Ishikawa (cell line): ENCODE data around the gene KIF26B.

Experiments
- CEBPB ChIP-seq: IDR thresholded peaks from 2 replicates; pipeline ENCODE4 v1.6.1; 2012
- CREB1 ChIP-seq: IDR thresholded peaks from 2 replicates; pipeline ENCODE4 v1.6.1; 2012; ENCODE audit warnings: low read depth
- EGR1 ChIP-seq: IDR thresholded peaks from 2 replicates; pipeline ENCODE4 v1.6.1; 2012
- EP300 ChIP-seq: IDR thresholded peaks from 2 replicates; pipeline ENCODE4 v1.6.1; 2012; ENCODE audit warnings: borderline replicate concordance
- FOXM1 ChIP-seq: IDR thresholded peaks from 2 replicates; pipeline ENCODE4 v1.6.1; 2012; ENCODE audit warnings: low read depth, borderline replicate concordance
- NFIC ChIP-seq: IDR thresholded peaks from 2 replicates; pipeline ENCODE4 v1.6.1; 2012
- RAD21 ChIP-seq: IDR thresholded peaks from 2 replicates; pipeline ENCODE4 v1.6.1; 2012; ENCODE audit warnings: low read depth
- REST ChIP-seq: IDR thresholded peaks from 2 replicates; pipeline ENCODE4 v1.6.1; 2012; ENCODE audit warnings: low read depth, mild to moderate bottlenecking
- TAF1 ChIP-seq: IDR thresholded peaks from 2 replicates; pipeline ENCODE4 v1.6.1; 2012; ENCODE audit warnings: low read depth, mild to moderate bottlenecking
- TCF12 ChIP-seq: IDR thresholded peaks from 2 replicates; pipeline ENCODE4 v1.6.1; 2012; ENCODE audit warnings: low read depth
- TEAD4 ChIP-seq: IDR thresholded peaks from 2 replicates; pipeline ENCODE4 v1.6.1; 2012
- USF1 ChIP-seq: IDR thresholded peaks from 2 replicates; pipeline ENCODE4 v1.6.1; 2012
- YY1 ChIP-seq: IDR thresholded peaks from 2 replicates; pipeline ENCODE4 v1.6.1; 2012; ENCODE audit warnings: low read depth
- ZBTB7A ChIP-seq: IDR thresholded peaks from 2 replicates; pipeline ENCODE4 v1.6.1; 2012; ENCODE audit warnings: low read depth
- TF ChIP-seq, protein P1 (sequence below): IDR thresholded peaks from 2 replicates; pipeline ENCODE4 v1.6.1; 2012

Gene KIF26B

DNA sequence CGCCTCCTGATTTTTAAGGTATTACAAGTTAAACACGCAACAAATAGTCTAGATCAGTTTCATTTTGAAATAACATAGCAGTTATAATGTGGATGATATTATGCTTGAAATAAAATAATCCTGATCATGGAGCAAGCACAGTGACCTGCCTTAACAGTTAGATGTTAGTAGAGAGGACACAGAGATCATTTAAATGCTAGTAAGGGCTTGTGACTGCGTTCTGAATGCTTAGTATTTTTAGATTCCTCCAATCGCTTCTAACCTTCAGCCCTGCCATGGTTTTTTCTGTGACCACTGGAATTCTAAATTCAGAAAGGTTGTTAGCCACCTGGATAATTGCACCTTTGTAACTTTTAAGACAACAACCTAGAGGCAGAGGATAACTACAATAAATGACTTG is 46.4 kb downstream of the KIF26B start:
- TF ChIP-seq REST (no peak), CEBPB (no peak), ZBTB7A (no peak), TAF1 (no peak), USF1 (no peak), CREB1 (no peak), TEAD4 (no peak)
- TF ChIP-seq, protein P1, sequence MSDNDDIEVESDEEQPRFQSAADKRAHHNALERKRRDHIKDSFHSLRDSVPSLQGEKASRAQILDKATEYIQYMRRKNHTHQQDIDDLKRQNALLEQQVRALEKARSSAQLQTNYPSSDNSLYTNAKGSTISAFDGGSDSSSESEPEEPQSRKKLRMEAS: no peak

- TF ChIP-seq EGR1: no peak
- no peak for TF ChIP-seq ZBTB7A
- TF ChIP-seq FOXM1: no peak
- no peak for TF ChIP-seq NFIC
- TF ChIP-seq RAD21: no peak
- no peak for TF ChIP-seq YY1
- no peak for TF ChIP-seq TAF1
- TF ChIP-seq TCF12: no peak
- TF ChIP-seq CREB1: no peak
- TF ChIP-seq EP300: no peak
- TF ChIP-seq CEBPB: no peak
- no peak for TF ChIP-seq TEAD4
Measured at GRCh38 chr1:245201827-245202226, 47.0 kb downstream of the KIF26B start.

DNA sequence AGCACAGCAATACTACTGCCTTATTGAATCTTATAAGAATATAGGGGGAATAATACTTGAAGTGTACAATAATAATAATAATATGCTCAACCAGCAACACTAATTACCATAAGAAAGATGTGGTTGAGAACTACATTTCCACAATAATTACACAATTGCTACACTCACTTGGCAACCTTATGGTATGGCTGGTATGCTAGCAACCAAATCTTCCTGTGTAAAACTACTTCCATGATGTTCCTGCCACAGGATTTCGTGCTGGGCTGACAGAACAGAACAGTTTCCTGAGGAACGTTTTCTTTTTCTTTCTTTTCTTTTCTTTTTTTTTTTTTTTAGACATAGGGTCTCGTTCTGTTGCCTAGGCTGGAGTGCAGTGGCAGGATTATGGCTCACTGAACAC is 50.6 kb downstream of the KIF26B start:
- TF ChIP-seq, protein P1: no peak
- TF ChIP-seq CEBPB (no peak), EGR1 (no peak), TEAD4 (no peak), REST (no peak), RAD21 (no peak), NFIC (no peak), USF1 (no peak), YY1 (no peak)

GRCh38 chr1:245205864-245206263 is 51.1 kb downstream of the KIF26B start:
- no peak for TF ChIP-seq EP300
- no peak for TF ChIP-seq CEBPB
- no peak for TF ChIP-seq REST
- no peak for TF ChIP-seq TAF1
- TF ChIP-seq, protein P1: no peak
- no peak for TF ChIP-seq YY1
- TF ChIP-seq FOXM1: no peak
- TF ChIP-seq ZBTB7A: no peak
- TF ChIP-seq NFIC: no peak
- no peak for TF ChIP-seq USF1
- no peak for TF ChIP-seq EGR1
- TF ChIP-seq TCF12: no peak
- no peak for TF ChIP-seq RAD21
- TF ChIP-seq CREB1: no peak
- no peak for TF ChIP-seq TEAD4
